ENCODE results near the gene OXCT2.

The OXCT2 gene

GRCh38 chr1:39729030-39729429 lies 42.1 kb downstream of the OXCT2 start:
- no peak for DNase-seq

GRCh38 chr1:39727932-39728317 lies 43.2 kb downstream of the OXCT2 start:
- no peak for DNase-seq

GRCh38 chr1:39727221-39727931 lies 43.8 kb downstream of the OXCT2 start:
- no peak for DNase-seq

- DNase-seq, result no peak
These were observed 44.5 kb downstream of the OXCT2 start for GRCh38 chr1:39726600-39726999.

- no peak for DNase-seq
These were observed 48.7 kb downstream of the OXCT2 start for GRCh38 chr1:39722495-39722894.

- no peak for DNase-seq
These were observed 49.5 kb downstream of the OXCT2 start for GRCh38 chr1:39721664-39722063.

- no peak for DNase-seq
These were observed 50.8 kb downstream of the OXCT2 start for GRCh38 chr1:39720094-39720999.

All from CD4-positive, alpha-beta T cell treated with Interleukin-17A for 4 hours (primary cell).